SIG-M5 treated with dmso at 0.1 percent for 504 hours (cell line): ENCODE results near the gene CBLC.

Experiments used
- DNase-seq: peaks from one replicate; lab custom pipeline; 2025; ENCODE audit not compliant: unreplicated experiment; lab: John Stamatoyannopoulos, UW

CBLC gene, protein sequence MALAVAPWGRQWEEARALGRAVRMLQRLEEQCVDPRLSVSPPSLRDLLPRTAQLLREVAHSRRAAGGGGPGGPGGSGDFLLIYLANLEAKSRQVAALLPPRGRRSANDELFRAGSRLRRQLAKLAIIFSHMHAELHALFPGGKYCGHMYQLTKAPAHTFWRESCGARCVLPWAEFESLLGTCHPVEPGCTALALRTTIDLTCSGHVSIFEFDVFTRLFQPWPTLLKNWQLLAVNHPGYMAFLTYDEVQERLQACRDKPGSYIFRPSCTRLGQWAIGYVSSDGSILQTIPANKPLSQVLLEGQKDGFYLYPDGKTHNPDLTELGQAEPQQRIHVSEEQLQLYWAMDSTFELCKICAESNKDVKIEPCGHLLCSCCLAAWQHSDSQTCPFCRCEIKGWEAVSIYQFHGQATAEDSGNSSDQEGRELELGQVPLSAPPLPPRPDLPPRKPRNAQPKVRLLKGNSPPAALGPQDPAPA

DNA sequence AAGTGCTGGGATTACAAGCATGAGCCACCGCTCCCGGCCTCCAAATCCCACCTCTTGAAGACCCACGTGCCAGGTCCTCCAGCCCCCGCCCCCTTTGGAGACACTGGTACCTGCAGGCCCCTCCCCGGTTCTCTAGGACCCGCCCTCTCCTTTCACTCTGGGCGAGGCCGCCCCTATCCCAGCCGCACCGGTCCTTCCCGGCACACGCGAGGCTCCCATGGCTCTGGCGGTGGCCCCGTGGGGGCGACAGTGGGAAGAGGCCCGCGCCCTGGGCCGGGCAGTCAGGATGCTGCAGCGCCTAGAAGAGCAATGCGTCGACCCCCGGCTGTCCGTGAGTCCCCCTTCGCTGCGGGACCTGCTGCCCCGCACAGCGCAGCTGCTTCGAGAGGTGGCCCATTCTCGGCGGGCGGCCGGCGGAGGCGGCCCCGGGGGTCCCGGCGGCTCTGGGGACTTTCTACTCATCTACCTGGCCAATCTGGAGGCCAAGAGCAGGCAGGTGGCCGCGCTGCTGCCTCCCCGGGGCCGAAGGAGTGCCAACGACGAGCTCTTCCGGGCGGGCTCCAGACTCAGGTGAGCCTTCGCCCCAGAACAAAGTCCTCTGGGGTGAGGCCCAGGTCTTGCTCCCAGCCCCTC lies at the start of gene CBLC:
TSS of gene CBLC (plus strand) at position 176 of the 633 bp plus-strand sequence. CDS start at position 218, 42 bp downstream.
- DNase-seq: no peak

DNA sequence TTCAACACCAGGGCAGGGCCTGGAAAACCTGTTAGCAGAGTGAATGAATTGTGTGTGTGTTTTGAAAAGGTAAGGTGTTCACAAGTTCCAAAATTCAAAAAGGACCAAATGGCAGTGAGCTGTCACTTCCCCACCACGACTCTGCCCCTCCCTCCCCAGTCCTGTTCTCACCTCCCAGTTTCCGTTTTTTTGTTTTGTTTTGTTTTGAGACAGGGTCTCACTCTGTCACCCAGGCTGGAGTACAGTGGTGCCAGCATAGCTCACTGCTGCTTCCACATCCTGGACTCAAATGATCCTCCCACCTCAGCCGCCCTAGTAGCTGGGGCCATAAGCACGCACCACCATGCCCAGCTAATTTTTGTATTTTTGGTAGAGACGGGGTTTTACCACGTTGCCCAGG lies 49.5 kb upstream of the CBLC start:
- no peak for DNase-seq

GRCh38 chr19:44729516-44730033 lies 48.1 kb upstream of the CBLC start:
- no peak for DNase-seq

- DNase-seq: no peak
Observed at GRCh38 chr19:44731081-44731480, 46.6 kb upstream of the CBLC start.

GRCh38 chr19:44731622-44732021 lies 46.1 kb upstream of the CBLC start:
- no peak for DNase-seq

GRCh38 chr19:44732235-44733014 lies 45.3 kb upstream of the CBLC start:
- DNase-seq: no peak

- DNase-seq: no peak
Observed at GRCh38 chr19:44734357-44734756, 43.3 kb upstream of the CBLC start.

DNA sequence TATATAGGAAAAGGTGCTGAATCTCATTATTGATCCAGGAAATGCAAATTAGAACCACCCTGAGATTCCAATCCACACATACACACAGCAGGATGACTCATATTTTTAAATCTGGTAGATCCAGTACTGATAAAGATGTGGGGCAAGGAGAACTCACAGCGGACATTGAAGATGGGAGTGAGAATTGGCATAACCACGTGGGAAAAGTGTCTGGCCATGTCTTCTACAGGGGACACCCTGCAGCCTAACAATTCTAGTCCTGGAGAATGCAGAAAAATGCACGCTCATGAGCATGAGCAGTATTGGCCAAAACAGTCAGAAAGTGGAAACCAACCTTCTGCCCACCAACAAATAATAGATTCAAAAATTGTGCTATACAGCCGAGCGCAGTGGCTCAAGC lies 42.7 kb upstream of the CBLC start:
- DNase-seq: no peak

- no peak for DNase-seq
Observed at GRCh38 chr19:44737238-44738071, 40.2 kb upstream of the CBLC start.

DNA sequence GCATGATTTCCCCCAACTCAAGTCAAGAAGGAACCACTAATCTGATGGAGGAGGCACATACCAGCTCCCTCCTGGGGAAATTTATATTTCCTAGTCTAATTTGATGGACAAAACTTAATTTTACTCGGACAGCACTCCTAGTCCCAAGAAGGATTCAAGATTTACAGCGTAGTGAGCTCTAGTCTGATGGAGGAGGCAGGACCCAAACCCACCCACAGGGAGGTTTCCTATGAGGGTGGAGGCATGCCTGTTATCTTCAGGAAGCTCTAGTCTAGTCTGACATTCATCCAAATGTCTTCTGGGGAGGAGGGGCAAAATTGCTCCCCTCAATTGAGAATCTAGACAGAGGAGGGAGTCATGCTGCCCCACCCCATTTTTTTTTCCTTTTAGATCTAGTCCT lies 39.6 kb upstream of the CBLC start:
- no peak for DNase-seq

- no peak for DNase-seq
Observed at GRCh38 chr19:44738603-44739558, 38.8 kb upstream of the CBLC start.

GRCh38 chr19:44740351-44740824 lies 37.3 kb upstream of the CBLC start:
- DNase-seq: no peak

DNA sequence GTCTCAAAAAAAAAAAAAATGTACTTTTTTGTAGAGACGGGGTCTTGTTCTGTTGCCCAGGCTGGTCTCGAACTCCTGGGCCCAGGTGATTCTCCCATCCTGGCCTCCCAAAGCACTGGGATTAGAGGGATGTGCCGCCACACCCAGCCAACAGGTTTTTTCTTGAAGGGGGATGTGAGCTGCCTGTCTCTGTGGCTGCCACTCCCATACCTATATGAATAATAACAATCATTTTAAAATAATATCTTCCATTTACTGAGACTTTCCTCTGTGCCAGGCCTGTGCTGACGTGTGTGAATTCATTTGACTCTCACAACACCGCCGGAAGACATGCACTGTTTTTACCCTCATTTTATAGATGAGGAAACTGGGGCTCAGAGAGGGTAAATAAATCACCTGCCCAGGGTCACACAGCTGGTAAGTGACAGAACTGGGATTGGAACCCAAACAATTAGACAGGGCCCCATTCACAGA lies 36.4 kb upstream of the CBLC start:
- no peak for DNase-seq

- peak; percentile 92 for DNase-seq
Observed at GRCh38 chr19:44741841-44742329, 35.8 kb upstream of the CBLC start.

DNA sequence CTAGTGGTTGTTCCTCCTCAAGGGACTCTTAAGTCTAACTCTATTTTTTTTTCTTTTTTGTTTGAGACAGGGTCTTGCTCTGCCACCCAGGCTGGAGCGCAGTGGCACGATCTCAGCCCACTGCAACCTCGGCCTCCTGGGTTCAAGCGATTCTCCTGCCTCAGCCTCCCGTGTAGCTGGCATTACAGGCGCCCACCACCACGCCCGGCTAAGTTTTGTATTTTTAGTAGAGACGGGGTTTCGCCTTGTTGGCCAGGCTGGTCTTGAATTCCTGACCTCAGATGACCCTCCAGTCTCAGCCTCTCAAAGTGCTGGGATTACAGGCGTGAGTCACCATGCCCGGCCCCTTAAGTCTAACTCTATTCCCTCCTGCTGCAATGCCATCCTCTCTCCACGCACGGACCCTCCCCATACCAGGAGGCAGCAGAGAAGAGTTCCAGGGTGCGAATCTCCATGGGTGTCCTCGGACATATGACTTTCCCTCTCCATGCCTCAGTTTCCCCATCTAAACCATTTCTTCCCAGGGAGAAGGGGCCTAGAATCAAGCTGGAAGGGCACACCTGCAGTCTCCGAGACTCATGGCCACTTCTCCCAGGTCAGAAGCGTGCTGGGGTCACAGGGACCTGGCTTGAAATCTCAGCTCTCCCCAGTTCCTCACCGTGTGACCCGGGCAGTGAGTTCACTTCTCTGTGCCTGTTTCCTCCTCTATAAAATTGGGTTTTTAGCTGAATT lies 35.2 kb upstream of the CBLC start:
- DNase-seq: no peak

- DNase-seq: no peak
Observed at GRCh38 chr19:44744871-44745332, 32.8 kb upstream of the CBLC start.

GRCh38 chr19:44745341-44745831 lies 32.3 kb upstream of the CBLC start:
- DNase-seq: no peak
